GM12873 (cell line): ENCODE data around the gene RHOBTB3.

Source experiments
- CTCF ChIP-seq: IDR thresholded peaks from 2 replicates; pipeline ENCODE4 v1.5.1; 2012; ENCODE audit warnings: low read depth, mild to moderate bottlenecking, moderate library complexity, low read length, control low read depth; ENCODE audit not compliant: insufficient read depth; ENCODE audit errors: missing control alignments

The RHOBTB3 gene

DNA sequence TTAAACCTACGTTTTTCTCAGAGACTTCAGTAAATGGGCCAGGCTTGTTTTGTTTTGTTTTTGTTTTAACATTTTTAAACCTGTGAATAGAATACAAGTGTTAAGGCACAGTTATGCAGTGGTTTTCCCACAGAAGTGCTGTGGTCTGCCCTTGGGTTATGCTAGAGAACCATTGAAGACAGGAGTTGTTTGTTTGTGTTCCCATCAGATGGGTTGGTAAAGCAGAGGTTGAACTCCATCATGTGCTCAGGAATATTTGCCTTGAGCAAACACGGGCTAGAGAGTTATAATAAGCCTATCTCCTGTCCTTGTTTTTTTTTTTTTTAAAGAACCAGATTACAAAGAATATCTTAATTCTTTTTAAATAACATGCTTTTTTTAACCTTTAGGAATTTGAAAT lies 28.5 kb downstream of the RHOBTB3 start:
- no peak for TF ChIP-seq CTCF

DNA sequence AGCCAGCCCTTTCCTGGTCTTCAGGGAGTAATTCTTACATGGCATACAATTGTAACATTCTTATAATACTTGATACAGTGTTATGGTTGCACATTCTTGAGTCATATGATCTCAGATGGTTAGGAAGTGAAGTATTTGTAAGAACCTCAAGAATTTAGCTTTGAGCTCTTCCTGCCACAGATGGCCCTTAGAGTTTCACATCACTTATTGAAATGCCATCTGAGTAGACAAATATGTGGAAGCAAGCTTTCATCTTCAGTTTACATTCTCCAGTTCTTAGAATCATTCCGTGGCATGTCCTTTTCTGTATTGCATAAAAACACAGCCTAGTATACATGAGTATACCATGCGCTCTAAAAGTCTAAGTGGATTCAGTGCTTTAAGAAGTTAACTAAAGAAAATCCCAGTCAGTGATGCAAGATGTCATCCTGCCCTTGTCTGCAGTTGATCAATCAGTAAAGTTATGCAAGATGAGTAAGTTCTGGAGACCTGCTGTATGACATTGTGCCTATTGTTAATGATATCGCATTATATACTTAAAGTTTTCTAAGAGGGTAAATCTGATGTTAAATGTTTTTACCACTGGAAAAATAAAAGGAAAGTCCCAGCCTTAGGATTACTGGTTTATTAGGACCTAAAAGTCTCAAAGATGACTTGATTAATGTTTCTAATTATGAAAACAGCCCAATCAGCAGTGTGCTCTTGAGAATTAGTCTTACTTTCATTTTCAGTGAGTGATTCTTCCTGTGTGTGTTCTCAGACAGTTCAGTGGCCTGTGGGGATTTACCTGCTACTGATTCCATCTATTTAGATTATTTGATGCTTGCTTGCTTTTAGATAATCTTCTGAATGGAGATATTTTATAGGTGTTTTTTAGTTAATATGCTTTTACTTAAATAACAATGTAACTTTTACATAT lies 29.4 kb downstream of the RHOBTB3 start:
- TF ChIP-seq CTCF, result no peak

DNA sequence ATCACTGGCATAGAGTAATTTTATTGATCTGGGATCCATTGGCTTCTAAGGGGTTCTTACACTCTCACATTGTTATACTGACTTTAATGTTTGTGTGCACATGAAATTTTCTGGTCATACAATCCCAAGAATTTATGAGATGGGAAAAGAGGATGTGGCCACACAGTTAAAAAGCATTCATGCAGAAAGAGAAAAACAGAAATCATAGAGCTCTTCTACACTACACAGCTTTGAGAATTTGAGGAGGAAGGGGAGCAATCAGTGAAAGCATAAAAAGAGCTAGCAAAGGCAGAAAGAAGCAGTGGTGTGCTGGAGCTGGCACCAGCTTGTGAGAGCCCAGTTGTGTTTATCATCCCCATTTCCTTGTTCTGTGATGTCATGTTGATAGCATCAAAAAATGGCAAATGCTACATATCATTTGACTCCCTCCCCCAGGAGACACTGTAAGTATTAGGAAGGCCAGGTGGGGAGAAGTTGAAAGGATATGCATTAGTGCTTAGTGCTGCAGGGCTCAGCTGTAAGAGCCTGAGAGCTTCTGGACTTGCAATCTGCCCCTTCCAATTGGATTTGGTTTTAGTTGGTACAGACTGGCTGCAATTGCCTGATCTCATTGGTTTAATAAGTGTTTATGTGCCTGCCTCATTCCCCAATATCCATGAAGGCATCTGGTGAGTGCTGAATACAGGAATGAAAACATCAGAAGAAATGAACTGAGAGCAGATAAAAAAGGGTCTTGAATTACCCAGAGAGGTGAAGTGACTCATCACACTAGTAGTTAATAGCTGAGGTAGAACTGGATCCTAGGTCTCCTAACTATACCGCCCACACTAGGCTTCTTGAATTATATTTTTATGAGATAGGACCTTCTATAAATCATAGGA lies 30.9 kb downstream of the RHOBTB3 start:
- TF ChIP-seq CTCF, result no peak

DNA sequence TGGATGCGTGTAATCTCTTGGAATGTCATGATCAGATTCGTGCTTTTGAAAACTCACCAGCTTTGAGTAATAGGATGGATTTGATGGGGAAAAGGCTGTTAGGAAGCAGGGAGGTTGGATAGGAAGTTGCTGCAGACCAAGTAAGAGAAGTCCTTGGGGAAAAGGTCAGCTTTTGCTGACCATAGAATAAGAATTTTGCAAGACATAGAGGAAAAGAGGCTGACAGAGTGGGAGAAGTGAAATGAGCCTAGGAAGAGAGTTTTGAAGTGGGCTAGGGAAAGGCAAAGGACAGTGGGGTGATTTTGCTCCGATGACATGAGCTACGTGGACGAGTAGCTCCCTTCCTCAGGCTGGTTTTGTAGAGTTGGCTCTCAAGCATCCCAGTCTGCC lies 31.5 kb downstream of the RHOBTB3 start:
- TF ChIP-seq CTCF, result no peak

- no peak for TF ChIP-seq CTCF
Observed at GRCh38 chr5:95763941-95764340, 32.8 kb downstream of the RHOBTB3 start.

GRCh38 chr5:95768731-95769130 lies 37.6 kb downstream of the RHOBTB3 start:
- TF ChIP-seq CTCF, result no peak
